ENCODE measurements around the gene TMEM98.
"Not testable (repeated sequence)": the region's sequence is repeated elsewhere in the genome, so short reads cannot be mapped to it uniquely, and the experiment has no call there.

TMEM98 gene, protein sequence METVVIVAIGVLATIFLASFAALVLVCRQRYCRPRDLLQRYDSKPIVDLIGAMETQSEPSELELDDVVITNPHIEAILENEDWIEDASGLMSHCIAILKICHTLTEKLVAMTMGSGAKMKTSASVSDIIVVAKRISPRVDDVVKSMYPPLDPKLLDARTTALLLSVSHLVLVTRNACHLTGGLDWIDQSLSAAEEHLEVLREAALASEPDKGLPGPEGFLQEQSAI

DNA sequence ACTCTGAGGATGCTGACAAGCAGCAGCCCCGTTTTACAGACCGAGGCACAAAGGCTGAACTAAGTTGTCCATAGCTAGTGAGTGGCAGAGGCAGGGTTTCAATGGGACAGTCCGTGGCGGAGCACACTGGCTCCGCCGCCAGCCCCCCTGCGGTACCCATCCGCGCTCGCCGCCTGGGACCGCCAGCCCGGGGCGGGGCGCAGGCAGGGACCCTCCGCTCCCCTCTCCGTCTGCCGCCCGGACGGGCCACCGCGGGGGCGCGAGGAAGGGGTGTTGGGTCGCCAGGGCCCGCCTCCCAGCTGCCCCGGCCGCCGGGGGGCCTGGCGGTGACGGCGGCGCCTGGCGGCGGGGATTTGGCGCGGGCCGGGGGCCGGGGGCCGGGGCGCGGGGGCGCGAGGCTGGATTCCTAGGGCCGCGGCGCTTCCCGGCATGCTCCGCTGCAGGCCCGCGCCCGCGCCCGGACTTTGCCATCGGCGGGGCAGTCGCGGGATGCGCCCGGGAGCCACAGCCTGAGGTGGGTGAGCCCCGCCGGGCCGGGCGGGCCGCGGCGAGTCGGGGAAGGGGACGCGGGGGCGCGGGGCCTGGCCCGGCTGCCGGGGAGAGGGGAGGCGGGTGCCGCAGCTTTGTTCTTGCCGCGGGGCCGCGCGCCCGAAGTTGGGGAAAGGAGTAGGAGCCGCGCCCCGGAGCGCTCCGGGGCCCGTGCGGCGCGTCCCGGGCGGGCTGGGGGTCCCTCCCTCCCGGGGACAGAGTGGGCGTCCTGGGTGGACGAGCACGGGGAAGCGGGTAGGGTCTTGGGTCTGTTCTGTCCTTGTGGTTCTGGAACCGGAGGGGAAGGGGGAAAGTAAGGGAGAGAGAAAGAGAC is at the start of gene TMEM98:
TSS of gene TMEM98 (plus strand) at position 430 of the 862 bp plus-strand sequence. CDS start 3,376 bp downstream, outside the sequence.
- H3K36me3 ChIP-seq: peaks cover 5% of the 10 kb centered on the region
- H3K9me3 ChIP-seq: no peaks in the 10 kb centered on the region
- H3K4me3 ChIP-seq: peak within 1 kb of the TSS; percentile 74
- H3K27ac ChIP-seq: peak within 1 kb of the TSS; percentile 75
- peaks cover 23% of the 10 kb centered on the region for H3K4me1 ChIP-seq
- no peak for TF ChIP-seq Cebpa-rat (IDR thresholded peaks at IDR 0.05)
- peak within 1 kb of the TSS; percentile 77 for H3K9ac ChIP-seq
- peak within 1 kb of the TSS; percentile 88 for H3K4me2 ChIP-seq
- peaks cover 33% of the 10 kb centered on the region for H3K27me3 ChIP-seq
- no peaks in the 10 kb centered on the region for H4K20me1 ChIP-seq

GRCh38 chr17:32878211-32878610 is 49.7 kb upstream of the TMEM98 start:
- H3K4me2 ChIP-seq: peak overlapping the region; percentile 86
- no peak overlapping the region for H3K4me3 ChIP-seq
- peaks cover 10% of the 10 kb centered on the region; the same call in 1 of the 2 replicates for H4K20me1 ChIP-seq
- peaks cover 8% of the 10 kb centered on the region for H3K27me3 ChIP-seq
- H3K4me1 ChIP-seq: peaks cover 27% of the 10 kb centered on the region
- H3K36me3 ChIP-seq: no peaks in the 10 kb centered on the region
- no peak overlapping the region for H3K27ac ChIP-seq
- no peak for TF ChIP-seq Cebpa-rat (IDR thresholded peaks at IDR 0.05)
- no peak overlapping the region for H3K9ac ChIP-seq
- no peaks in the 10 kb centered on the region for H3K9me3 ChIP-seq

DNA sequence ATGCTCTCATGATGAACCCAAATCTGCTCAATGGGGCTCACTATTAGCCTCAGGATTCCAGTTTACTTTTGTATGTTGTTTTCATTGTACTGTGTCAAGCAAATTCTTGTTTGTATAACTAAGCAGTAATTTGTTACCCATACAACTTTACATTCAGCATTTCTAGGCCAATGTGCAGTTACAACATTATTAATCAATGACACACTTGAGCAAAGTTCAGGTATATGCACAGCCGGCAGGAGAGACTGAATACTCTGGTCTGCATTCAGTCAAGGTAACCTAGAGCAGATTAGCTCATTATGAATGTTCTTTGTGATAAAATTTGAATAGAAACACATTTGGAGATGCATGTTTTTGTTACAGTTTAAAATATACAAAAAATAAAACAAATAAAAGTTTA is 48.8 kb upstream of the TMEM98 start:
- Histone ChIP-seq H3K9me3 (no peaks in the 10 kb centered on the region), H3K4me3 (no peak overlapping the region), H3K4me2 (no peak overlapping the region), H3K27me3 (peaks cover 8% of the 10 kb centered on the region), H3K4me1 (peaks cover 27% of the 10 kb centered on the region), H3K36me3 (no peaks in the 10 kb centered on the region), H3K9ac (no peak overlapping the region), H3K27ac (no peak overlapping the region), H4K20me1 (peaks cover 5% of the 10 kb centered on the region; the same call in 1 of the 2 replicates)
- no peak for TF ChIP-seq Cebpa-rat (IDR thresholded peaks at IDR 0.05)

DNA sequence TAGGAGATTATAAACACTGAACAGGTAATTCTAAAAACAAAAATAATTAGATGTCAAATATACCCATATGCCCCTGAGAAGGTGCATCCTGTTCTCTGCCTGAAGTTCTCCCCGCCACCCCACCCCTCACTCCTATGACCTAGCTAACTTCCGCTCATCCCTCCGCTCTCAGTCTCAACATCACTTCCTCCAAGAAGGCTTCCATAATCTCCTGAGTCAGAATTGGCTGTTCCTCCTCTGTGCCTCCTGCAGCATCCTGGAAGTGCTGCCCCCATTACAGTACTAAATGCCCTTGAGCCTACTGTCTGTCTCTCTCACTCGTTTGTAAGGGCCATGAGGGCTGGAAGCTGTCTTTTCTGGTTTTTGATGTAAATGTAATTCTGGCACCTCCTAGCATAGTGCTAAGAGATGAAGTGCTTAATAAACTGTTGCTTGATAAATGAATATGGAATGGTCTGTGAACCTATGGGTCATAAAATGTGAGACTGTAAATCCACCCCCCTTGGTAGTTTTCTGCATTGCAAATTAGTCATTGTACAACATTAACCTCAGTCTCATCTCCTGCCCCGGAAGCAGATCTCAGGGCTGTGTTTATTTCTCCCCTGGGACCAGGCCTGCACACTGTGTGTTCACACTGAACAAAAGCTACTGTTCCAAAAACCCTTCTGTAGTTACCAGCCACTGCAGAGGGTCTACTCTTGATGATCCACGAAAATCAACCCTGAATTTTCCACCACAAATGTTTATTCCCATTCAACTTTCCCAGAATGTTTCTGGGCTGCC is 47.1 kb upstream of the TMEM98 start:
- Histone ChIP-seq H3K27me3 (peaks cover 8% of the 10 kb centered on the region), H3K27ac (no peak overlapping the region), H3K4me2 (0 out of 2 replicates have a peak overlapping the region, but pooled peaks have one; percentile 20), H3K9me3 (no peaks in the 10 kb centered on the region), H3K9ac (no peak overlapping the region), H3K4me1 (peaks cover 23% of the 10 kb centered on the region), H4K20me1 (no peaks in the 10 kb centered on the region), H3K36me3 (no peaks in the 10 kb centered on the region), H3K4me3 (no peak overlapping the region)
- no peak for TF ChIP-seq Cebpa-rat (IDR thresholded peaks at IDR 0.05)

DNA sequence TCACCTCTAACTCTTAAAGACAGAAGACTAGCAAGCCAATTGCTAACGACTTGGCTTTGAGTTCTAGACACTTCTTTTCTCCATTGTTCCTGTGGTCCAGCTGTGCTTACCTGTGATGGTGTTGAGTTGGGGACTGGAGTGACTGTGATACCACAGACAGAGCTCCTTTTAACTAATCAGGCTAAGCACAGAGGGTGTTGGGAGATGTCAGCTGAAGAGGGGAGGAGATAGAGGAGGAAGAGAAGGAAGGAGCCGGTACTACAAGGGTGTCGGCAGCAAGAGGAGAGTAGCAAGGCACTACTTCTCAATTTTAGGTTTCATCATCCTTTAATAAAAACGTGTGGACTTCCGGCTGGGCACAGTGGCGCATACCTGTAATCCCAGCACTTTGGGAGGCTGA is 45.9 kb upstream of the TMEM98 start:
- H3K27me3 ChIP-seq: no peaks in the 10 kb centered on the region
- H3K4me1 ChIP-seq: peaks cover 17% of the 10 kb centered on the region
- no peaks in the 10 kb centered on the region for H4K20me1 ChIP-seq
- H3K4me3 ChIP-seq: no peak overlapping the region
- H3K9ac ChIP-seq: no peak overlapping the region
- no peaks in the 10 kb centered on the region for H3K36me3 ChIP-seq
- no peak overlapping the region for H3K27ac ChIP-seq
- H3K4me2 ChIP-seq: no peak overlapping the region
- TF ChIP-seq Cebpa-rat (IDR thresholded peaks at IDR 0.05): no peak
- H3K9me3 ChIP-seq: no peaks in the 10 kb centered on the region

- Histone ChIP-seq H4K20me1 (no peaks in the 10 kb centered on the region), H3K9ac (no peak overlapping the region), H3K9me3 (no peaks in the 10 kb centered on the region), H3K36me3 (no peaks in the 10 kb centered on the region), H3K4me2 (no peak overlapping the region), H3K4me1 (peaks cover 13% of the 10 kb centered on the region), H3K27ac (no peak overlapping the region), H3K27me3 (no peaks in the 10 kb centered on the region), H3K4me3 (no peak overlapping the region)
- no peak for TF ChIP-seq Cebpa-rat (IDR thresholded peaks at IDR 0.05)
Measured at GRCh38 chr17:32882734-32883133, 45.2 kb upstream of the TMEM98 start.

DNA sequence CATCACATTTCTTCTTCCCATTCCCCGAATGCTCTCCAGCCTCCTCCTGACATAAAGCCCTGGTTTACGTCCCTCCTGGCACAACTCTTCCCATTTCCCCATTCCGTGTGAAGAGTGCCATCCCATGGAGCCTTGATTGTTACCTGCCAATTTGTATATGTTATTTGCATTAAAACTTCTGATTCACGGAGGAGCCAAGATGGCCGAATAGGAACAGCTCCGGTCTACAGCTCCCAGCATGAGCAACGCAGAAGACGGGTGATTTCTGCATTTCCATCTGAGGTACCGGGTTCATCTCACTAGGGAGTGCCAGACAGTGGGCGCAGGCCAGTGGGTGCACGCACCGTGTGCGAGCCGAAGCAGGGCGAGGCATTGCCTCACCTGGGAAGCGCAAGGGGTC is 41.0 kb upstream of the TMEM98 start:
- not testable (repeated sequence) for H3K36me3 ChIP-seq, H3K4me1 ChIP-seq, H3K9ac ChIP-seq, H3K4me2 ChIP-seq, H3K9me3 ChIP-seq, H4K20me1 ChIP-seq, H3K4me3 ChIP-seq, H3K27me3 ChIP-seq, H3K27ac ChIP-seq

DNA sequence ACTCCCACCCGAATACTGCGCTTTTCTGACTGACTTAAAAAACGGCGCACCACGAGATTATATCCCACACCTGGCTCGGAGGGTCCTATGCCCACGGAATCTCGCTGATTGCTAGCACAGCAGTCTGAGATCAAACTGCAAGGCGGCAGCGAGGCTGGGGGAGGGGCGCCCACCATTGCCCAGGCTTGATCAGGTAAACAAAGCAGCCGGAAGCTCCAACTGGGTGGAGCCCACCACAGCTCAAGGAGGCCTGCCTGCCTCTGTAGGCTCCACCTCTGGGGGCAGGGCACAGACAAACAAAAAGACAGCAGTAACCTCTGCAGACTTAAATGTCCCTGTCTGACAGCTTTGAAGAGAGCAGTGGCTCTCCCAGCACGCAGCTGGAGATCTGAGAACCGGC is 40.5 kb upstream of the TMEM98 start:
- H3K27me3 ChIP-seq, H3K36me3 ChIP-seq, H3K9me3 ChIP-seq, H3K27ac ChIP-seq, H3K9ac ChIP-seq, H3K4me2 ChIP-seq, H3K4me1 ChIP-seq, H3K4me3 ChIP-seq, H4K20me1 ChIP-seq: not testable (repeated sequence)

DNA sequence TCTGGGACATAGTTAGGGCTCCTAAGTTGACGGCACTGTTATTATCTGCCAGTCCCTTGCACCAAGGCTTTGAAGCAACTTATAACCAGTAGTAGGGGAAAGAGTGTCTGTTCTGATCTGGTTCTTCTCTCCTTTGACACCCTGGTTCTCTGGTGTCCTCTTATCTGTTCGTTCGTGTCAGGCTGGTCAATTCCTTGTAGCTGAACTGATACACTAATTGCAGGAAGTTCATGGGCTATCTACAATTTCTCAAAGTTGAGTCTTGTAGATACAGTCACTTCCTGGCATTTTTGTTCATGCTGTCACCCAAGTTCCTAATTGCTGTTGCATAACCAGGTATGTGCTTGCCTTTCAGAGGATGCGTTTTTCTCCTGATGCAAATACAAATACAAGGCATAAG is 33.7 kb upstream of the TMEM98 start:
- H3K4me1 ChIP-seq: no peaks in the 10 kb centered on the region
- no peaks in the 10 kb centered on the region for H4K20me1 ChIP-seq
- H3K36me3 ChIP-seq: no peaks in the 10 kb centered on the region
- H3K4me3 ChIP-seq: no peak overlapping the region
- H3K9ac ChIP-seq: no peak overlapping the region
- TF ChIP-seq Cebpa-rat (IDR thresholded peaks at IDR 0.05): no peak
- no peak overlapping the region for H3K4me2 ChIP-seq
- no peaks in the 10 kb centered on the region for H3K27me3 ChIP-seq
- no peaks in the 10 kb centered on the region for H3K9me3 ChIP-seq
- H3K27ac ChIP-seq: no peak overlapping the region

Data from BLaER1 (cell line).